AG04449 (cell line): ENCODE data around the gene LGR6.

Experiments
- CTCF ChIA-PET: fragments of 350-600 bp; formaldehyde crosslinking; extraction: SDS; loops from one replicate; lab custom pipeline; 2021; ENCODE audit warnings: antibody characterized with exemption; lab: Yijun Ruan, JAX
- POLR2A ChIA-PET: fragments of 400-600, 350-600 bp; formaldehyde crosslinking; extraction: SDS; loops from one replicate; lab custom pipeline; 2020; ENCODE audit warnings: antibody characterized with exemption, inconsistent platforms; lab: Yijun Ruan, JAX
- DNase-seq: peaks from one replicate; pipeline ENCODE4 v3.0.0-alpha.2; 2010; ENCODE audit warnings: low read depth, low spot score
- H3K4me3 ChIP-seq: 2 replicates; pipeline ENCODE4 v1.5.1; 2011; ENCODE audit warnings: low read depth, mild to moderate bottlenecking, control low read depth, low read length
- TF ChIP-seq, protein P1 (sequence below): IDR thresholded peaks from one replicate; pipeline ENCODE4 v1.5.1; 2011; ENCODE audit warnings: mild to moderate bottlenecking, moderate library complexity, low read length, control low read depth, inconsistent platforms; ENCODE audit not compliant: insufficient read depth; ENCODE audit errors: missing control alignments

Gene LGR6

DNA sequence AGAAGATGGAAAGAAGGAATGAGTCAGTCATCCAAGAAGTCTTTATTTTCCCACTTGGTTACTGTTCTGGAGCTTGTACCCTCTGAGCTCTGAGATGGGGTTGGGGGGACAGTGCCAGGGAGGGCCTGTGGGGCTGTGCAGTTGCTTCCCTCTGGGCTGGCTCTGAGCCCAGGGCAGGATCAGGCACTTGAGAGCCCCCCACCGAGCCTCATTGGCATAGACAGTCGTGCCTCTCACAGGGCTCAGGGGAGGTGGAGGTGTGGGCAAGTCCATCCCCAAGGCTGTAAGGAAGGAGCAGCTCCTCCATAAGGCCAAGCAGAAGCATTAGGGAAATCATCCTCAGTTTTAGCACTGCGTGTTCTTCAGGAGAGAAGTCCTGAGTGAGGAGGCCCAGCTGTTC is 46.6 kb upstream of the LGR6 start:
- CTCF ChIA-PET = interaction anchor here (1.0 to 3.1 kb wide), 4 partner anchors 8 to 132 kb away, joined by 3 to 21 read pairs (median 6); no protein-coding TSS in a partner anchor
- TF ChIP-seq, protein P1, sequence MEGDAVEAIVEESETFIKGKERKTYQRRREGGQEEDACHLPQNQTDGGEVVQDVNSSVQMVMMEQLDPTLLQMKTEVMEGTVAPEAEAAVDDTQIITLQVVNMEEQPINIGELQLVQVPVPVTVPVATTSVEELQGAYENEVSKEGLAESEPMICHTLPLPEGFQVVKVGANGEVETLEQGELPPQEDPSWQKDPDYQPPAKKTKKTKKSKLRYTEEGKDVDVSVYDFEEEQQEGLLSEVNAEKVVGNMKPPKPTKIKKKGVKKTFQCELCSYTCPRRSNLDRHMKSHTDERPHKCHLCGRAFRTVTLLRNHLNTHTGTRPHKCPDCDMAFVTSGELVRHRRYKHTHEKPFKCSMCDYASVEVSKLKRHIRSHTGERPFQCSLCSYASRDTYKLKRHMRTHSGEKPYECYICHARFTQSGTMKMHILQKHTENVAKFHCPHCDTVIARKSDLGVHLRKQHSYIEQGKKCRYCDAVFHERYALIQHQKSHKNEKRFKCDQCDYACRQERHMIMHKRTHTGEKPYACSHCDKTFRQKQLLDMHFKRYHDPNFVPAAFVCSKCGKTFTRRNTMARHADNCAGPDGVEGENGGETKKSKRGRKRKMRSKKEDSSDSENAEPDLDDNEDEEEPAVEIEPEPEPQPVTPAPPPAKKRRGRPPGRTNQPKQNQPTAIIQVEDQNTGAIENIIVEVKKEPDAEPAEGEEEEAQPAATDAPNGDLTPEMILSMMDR = no peak
- no peak overlapping the region for H3K4me3 ChIP-seq
- POLR2A ChIA-PET = interaction anchor here (0.6 kb wide), 1 partner anchor 264 kb away, joined by 4 read pairs; no protein-coding TSS in a partner anchor
- no peak for DNase-seq

DNA sequence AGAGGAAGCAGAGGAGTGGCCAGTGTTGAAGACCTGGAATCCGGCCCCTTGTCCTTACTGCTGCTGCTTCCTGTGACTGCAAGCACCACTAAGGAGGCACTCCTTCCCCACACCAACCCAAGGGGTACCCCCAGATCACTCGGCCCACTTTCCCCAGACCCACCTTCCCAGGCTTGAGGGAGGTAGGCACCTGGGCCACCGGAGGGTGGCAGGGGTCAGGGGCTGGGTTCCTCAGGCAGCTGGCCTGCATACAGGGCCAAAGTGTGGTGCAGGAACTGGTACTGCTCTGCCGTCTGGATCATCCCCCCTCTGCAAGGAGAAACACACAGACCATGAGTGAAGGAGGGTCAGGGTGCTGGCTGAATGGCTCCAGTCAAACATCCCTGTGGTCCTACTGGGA is 45.2 kb upstream of the LGR6 start:
- H3K4me3 ChIP-seq = no peak overlapping the region
- ChIA-PET POLR2A (no interaction called here), CTCF (interaction anchor here (1.2 kb wide), 1 partner anchor 45 kb away, joined by 3 read pairs; the partner anchor contains the start of gene LGR6)
- TF ChIP-seq, protein P1 = no peak
- DNase-seq = no peak

DNA sequence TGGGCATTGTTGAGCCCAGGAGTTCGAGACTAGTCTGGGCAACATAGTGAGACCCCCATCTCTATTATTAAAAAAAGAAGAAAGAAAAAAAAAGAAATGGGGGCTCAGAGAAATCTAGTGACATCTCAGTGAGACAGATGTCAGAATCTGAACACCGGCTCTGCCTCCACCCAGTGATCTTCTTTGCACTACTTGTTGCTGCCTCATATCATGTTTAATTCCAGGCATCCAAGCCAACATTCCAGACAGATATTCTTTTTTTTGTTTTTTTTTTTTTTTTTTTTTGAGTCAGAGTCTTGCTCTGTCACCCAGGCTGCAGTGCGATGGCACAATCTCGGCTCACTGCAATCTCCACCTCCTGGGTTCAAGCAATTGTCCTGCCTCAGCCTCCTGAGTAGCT is 44.0 kb upstream of the LGR6 start:
- no peak overlapping the region for H3K4me3 ChIP-seq
- ChIA-PET CTCF (interaction anchor here (1.2 kb wide), 1 partner anchor 44 kb away, joined by 3 read pairs; the partner anchor contains the start of gene LGR6), POLR2A (no interaction called here)
- DNase-seq = no peak
- TF ChIP-seq, protein P1 = no peak

DNA sequence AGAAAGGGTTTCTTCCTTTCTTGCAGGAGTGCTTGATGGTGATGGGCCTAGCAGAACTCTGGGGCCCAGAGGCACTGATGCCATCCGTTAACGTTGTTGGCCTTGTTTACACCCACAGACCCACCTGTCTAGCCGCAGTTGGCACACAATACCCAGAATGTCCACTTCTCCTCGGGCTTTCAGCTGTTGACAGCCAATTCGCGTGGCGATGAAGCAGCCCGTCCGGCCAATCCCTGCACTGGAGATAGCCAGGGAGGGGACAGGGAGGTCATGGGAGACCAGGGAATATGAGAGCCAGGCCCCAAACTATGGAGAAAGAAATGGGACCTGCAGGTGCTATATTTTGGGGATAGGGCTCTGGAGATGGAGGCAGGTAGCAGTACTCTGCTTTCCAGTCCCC is 43.4 kb upstream of the LGR6 start:
- POLR2A ChIA-PET = no interaction called here
- no peak overlapping the region for H3K4me3 ChIP-seq
- TF ChIP-seq, protein P1 = no peak
- DNase-seq = no peak
- CTCF ChIA-PET = no interaction called here

DNA sequence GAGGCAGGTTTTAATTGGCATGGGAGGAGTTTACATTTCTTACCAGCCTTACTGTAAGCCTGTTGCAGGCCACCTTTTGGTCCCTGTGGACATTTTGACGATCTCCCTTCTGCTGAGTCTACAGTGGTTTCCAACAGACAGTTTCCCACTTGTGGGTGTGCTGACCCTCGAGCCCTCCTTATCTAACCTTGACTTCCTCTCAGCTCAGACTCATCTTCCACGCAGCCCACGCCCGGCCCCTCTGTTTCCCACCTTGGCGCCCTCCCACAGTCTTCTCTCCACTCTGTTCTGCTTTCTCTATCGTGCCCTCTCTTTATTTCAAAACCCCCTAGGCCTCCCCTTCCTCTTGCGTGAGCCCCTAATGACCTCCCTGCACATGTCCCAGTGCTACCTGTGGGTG is 43.0 kb upstream of the LGR6 start:
- no peak for DNase-seq
- ChIA-PET POLR2A (no interaction called here), CTCF (no interaction called here)
- TF ChIP-seq, protein P1 = no peak
- no peak overlapping the region for H3K4me3 ChIP-seq

DNA sequence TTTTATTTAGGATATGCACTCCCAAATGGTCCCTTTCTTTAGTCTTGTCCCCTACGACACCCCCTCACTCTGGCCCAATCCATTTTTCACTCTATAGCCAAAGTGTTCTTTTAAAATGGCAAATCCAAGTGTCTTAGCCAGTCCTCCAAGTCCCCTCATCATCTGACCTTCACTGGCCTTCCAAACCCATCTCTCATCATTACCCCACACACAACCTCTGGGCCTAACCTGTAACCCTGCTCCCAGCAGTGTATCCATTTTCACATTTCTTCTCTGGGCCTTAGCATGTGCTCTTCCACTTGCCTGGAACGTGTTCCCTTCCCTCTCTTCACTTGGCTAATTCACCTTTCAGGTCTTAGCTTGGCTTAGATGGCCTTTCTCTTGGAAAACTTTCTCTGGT is 42.6 kb upstream of the LGR6 start:
- ChIA-PET CTCF (interaction anchor here (1.0 to 5.6 kb wide), 2 partner anchors 8 to 15 kb away, joined by 3 to 37 read pairs; no protein-coding TSS in a partner anchor), POLR2A (no interaction called here)
- no peak overlapping the region for H3K4me3 ChIP-seq
- TF ChIP-seq, protein P1 = no peak
- DNase-seq = no peak
